ENCODE measurements around the gene PHACTR1. TPM values are rescaled to one million over a fixed set of nuclear protein-coding genes. Genes with fewer than 3 reads are reported as not detected.

PHACTR1 gene
- total and polyA plus RNA-seq, 3 donors from 2014 or later, result 5.1 to 7.6 (median 6.5) TPM

- Histone ChIP-seq H3K4me3 (no peak overlapping the region), H3K27ac (no peak overlapping the region), H3K9me3 (no peaks in the 10 kb centered on the region), H3K36me3 (ENCODE audit: low read depth, missing control alignments) (no peaks in the 10 kb centered on the region), H3K27me3 (no peaks in the 10 kb centered on the region), H3K4me1 (no peaks in the 10 kb centered on the region)
- intact Hi-C loops (cut with DNase I; ENCODE audit: low total_unique reads), result no loop called here
- TF ChIP-seq CTCF (IDR thresholded peaks at IDR 0.05) (no peak), POLR2A (IDR thresholded peaks at IDR 0.05) (no peak)
- DNase-seq, result no peak
- WGBS, 2 donors, result 74 to 80% methylated on average over 5 of the region's 5 CpGs
These were observed 211.2 kb downstream of the PHACTR1 start for GRCh38 chr6:12927746-12928145.

- WGBS, 2 donors, result 86 to 89% methylated on average over 2 of the region's 2 CpGs
- Histone ChIP-seq H3K4me1 (no peaks in the 10 kb centered on the region), H3K36me3 (ENCODE audit: low read depth, missing control alignments) (no peaks in the 10 kb centered on the region), H3K4me3 (no peak overlapping the region), H3K9me3 (no peaks in the 10 kb centered on the region), H3K27ac (no peak overlapping the region), H3K27me3 (no peaks in the 10 kb centered on the region)
- intact Hi-C loops (cut with DNase I; ENCODE audit: low total_unique reads), result no loop called here
- TF ChIP-seq CTCF (IDR thresholded peaks at IDR 0.05), result no peak
- no peak for TF ChIP-seq POLR2A (IDR thresholded peaks at IDR 0.05)
- DNase-seq, result no peak
These were observed 213.1 kb downstream of the PHACTR1 start for GRCh38 chr6:12929678-12930077.

- intact Hi-C loops (cut with DNase I; ENCODE audit: low total_unique reads), result no loop called here
- no peaks in the 10 kb centered on the region for H3K36me3 ChIP-seq (ENCODE audit: low read depth, missing control alignments)
- TF ChIP-seq CTCF (IDR thresholded peaks at IDR 0.05) (no peak), POLR2A (IDR thresholded peaks at IDR 0.05) (no peak)
- H3K4me1 ChIP-seq, result no peaks in the 10 kb centered on the region
- no peak overlapping the region for H3K4me3 ChIP-seq
- DNase-seq, result no peak
- WGBS, 2 donors, result 89 to 90% methylated on average over 4 of the region's 4 CpGs
- no peaks in the 10 kb centered on the region for H3K27me3 ChIP-seq
- no peak overlapping the region for H3K27ac ChIP-seq
- no peaks in the 10 kb centered on the region for H3K9me3 ChIP-seq
These were observed 215.1 kb downstream of the PHACTR1 start for GRCh38 chr6:12931639-12932038.

GRCh38 chr6:12935637-12936036 lies 219.1 kb downstream of the PHACTR1 start:
- Histone ChIP-seq H3K4me3 (no peak overlapping the region), H3K36me3 (ENCODE audit: low read depth, missing control alignments) (no peaks in the 10 kb centered on the region), H3K27me3 (no peaks in the 10 kb centered on the region), H3K4me1 (no peaks in the 10 kb centered on the region), H3K9me3 (no peaks in the 10 kb centered on the region), H3K27ac (no peak overlapping the region)
- TF ChIP-seq CTCF (IDR thresholded peaks at IDR 0.05) (no peak), POLR2A (IDR thresholded peaks at IDR 0.05) (no peak)
- no peak for DNase-seq
- 79 to 94% methylated on average over 2 of the region's 2 CpGs for WGBS, 2 donors
- intact Hi-C loops (cut with DNase I; ENCODE audit: low total_unique reads), result no loop called here

GRCh38 chr6:12937971-12938370 lies 221.4 kb downstream of the PHACTR1 start:
- H3K9me3 ChIP-seq, result no peaks in the 10 kb centered on the region
- no peak for DNase-seq
- H3K4me3 ChIP-seq, result no peak overlapping the region
- H3K36me3 ChIP-seq (ENCODE audit: low read depth, missing control alignments), result no peaks in the 10 kb centered on the region
- no peaks in the 10 kb centered on the region for H3K4me1 ChIP-seq
- H3K27ac ChIP-seq, result no peak overlapping the region
- 81 to 85% methylated on average over 4 of the region's 4 CpGs for WGBS, 2 donors
- no peaks in the 10 kb centered on the region for H3K27me3 ChIP-seq
- intact Hi-C loops (cut with DNase I; ENCODE audit: low total_unique reads), result no loop called here
- no peak for TF ChIP-seq CTCF (IDR thresholded peaks at IDR 0.05)
- no peak for TF ChIP-seq POLR2A (IDR thresholded peaks at IDR 0.05)

Data from testis (tissue), 3 donors.